G401.6 (cell line): ENCODE measurements around the gene CPEB1.

Source experiments
- FAIRE-seq: peaks from 2 replicates; lab custom pipeline; 2012; peaks lifted over from hg19 to GRCh38; lab: Jason Lieb, UNC

CPEB1 gene

GRCh38 chr15:82647045-82647834 is at the start of gene CPEB1:
Gene CPEB1 (minus strand): TSS chr15:82647363. CDS start chr15:82628459, 18,904 bp downstream.
- FAIRE-seq, result no peak

GRCh38 chr15:82692171-82692570 is 45.0 kb upstream of the CPEB1 start:
- FAIRE-seq, result no peak

- no peak for FAIRE-seq
Observed at GRCh38 chr15:82689147-82689546, 42.0 kb upstream of the CPEB1 start.

- FAIRE-seq, result no peak
Observed at GRCh38 chr15:82688691-82689090, 41.5 kb upstream of the CPEB1 start.

GRCh38 chr15:82681371-82681770 is 34.2 kb upstream of the CPEB1 start:
- FAIRE-seq, result no peak

GRCh38 chr15:82680200-82681102 is 33.3 kb upstream of the CPEB1 start:
- FAIRE-seq, result no peak

GRCh38 chr15:82679626-82680199 is 32.5 kb upstream of the CPEB1 start:
- no peak for FAIRE-seq

GRCh38 chr15:82677720-82678323 is 30.7 kb upstream of the CPEB1 start:
- no peak for FAIRE-seq

GRCh38 chr15:82674873-82675272 is 27.7 kb upstream of the CPEB1 start:
- no peak for FAIRE-seq

- FAIRE-seq, result no peak
Observed at GRCh38 chr15:82670699-82671098, 23.5 kb upstream of the CPEB1 start.

GRCh38 chr15:82666606-82667005 is 19.4 kb upstream of the CPEB1 start:
- no peak for FAIRE-seq

- no peak for FAIRE-seq
Observed at GRCh38 chr15:82664021-82664420, 16.9 kb upstream of the CPEB1 start.

- FAIRE-seq, result no peak
Observed at GRCh38 chr15:82663186-82663600, 16.0 kb upstream of the CPEB1 start.

- no peak for FAIRE-seq
Observed at GRCh38 chr15:82662641-82663040, 15.5 kb upstream of the CPEB1 start.

GRCh38 chr15:82660378-82660777 is 13.2 kb upstream of the CPEB1 start:
- no peak for FAIRE-seq

- FAIRE-seq, result no peak
Observed at GRCh38 chr15:82656641-82657266, 9.6 kb upstream of the CPEB1 start.

GRCh38 chr15:82655606-82656005 is 8.4 kb upstream of the CPEB1 start:
- no peak for FAIRE-seq

GRCh38 chr15:82653483-82654168 is 6.5 kb upstream of the CPEB1 start:
- no peak for FAIRE-seq

GRCh38 chr15:82651708-82652107 is 4.5 kb upstream of the CPEB1 start:
- FAIRE-seq, result no peak

- no peak for FAIRE-seq
Observed at GRCh38 chr15:82650046-82650670, 3.0 kb upstream of the CPEB1 start.
